ELR (cell line): ENCODE measurements around the gene SFXN5.

ENCODE experiments used
- DNase-seq: peaks from one replicate; pipeline ENCODE4 v3.0.0-alpha.2; 2015; ENCODE audit warnings: low read depth

The SFXN5 gene

DNA sequence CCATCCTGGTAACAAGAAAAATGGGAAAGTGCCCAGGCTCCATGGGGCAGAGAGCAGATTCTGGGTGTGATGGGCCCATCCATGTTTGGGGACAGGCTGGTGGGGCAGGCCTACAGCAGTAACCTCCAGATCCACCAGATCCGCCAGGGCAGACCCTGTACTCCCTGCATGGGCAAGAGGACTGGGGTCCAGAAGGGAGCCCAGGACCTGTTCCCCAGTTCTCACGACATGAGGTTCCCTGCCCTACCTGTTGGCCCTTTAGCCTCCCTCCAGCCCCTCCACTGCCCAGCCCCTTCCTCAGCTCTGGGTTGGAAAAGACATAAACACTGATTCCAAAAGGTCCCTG, 115.5 kb downstream of the SFXN5 start:
- DNase-seq = no peak

DNA sequence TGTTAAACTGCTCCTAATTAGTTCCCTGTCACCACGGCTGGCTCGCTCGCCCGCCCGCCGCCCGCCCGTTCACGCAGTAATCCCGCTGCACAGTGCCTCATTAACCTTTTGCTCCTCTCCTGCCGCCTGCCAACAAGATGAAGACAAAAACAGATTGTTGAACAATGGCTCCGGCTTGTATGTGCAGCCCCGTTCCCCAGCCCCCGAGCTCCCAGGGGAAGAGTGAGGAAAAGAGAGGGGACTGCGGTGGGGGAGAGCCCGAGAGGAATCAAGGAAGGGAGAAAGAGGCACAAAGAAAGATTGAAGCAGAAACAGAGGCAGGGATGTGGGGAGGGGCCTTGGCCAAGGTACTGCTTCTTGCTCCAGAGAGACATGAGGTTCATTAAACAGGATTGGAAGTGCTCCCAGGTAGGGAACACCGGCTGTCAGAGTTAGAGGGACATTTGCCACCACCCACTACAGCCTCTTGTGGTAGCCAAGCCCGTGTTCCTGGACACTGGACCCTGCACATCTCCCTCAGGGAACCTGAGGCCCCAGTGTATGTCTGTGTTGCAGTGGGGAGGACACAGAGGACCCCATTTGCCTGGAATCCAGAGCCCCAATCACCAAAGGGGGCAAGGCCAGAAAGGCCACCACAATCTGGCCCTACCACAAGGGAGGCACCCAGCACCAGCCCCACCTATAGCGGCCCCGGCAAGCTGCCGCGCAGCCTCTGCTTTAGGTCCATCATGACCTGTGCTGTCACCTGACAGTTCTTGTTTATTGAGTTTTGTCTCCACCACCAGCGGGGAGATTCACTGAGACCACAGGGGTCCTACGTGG, 116.1 kb downstream of the SFXN5 start:
- no peak for DNase-seq

DNA sequence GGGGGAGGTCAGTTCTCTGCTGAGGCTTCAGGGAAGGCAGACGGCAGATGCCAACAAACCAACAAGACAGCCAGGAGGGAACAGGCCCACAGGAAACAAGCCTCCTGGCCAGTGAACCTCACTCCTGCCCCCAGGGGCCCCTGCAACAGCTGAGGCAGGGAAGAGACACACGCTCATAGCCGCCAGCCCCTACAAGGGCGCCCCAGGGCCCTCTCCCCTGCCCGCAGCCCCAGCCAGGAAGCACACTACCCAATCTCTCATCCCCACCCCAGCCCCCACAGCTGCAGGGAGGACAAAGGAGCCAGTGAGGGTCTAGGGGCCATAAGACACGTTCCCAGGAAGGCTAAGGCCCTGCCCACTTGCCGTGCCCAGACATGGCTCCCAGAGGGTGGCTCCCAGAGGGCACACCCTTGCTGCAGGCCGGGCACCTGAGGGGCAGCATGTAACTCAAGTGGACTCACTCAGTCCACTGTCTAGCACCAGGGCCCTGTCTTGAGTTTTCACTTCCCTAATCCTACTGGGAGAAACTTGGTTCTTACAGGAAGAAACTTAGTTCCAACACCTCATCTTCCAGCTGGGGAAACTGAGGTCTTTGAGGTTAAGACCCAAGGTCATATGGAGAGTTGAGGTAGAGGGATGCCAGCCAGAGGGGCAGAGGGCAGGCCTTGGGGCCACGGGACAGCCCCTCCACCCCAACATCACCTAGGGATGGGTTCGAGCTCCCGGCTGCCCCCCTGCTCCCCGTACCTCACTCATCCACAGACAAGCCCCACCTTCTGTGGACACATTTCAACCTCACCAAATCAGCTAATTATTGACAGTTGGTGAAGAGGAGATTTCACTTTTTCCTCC, 116.9 kb downstream of the SFXN5 start:
- DNase-seq = no peak

DNA sequence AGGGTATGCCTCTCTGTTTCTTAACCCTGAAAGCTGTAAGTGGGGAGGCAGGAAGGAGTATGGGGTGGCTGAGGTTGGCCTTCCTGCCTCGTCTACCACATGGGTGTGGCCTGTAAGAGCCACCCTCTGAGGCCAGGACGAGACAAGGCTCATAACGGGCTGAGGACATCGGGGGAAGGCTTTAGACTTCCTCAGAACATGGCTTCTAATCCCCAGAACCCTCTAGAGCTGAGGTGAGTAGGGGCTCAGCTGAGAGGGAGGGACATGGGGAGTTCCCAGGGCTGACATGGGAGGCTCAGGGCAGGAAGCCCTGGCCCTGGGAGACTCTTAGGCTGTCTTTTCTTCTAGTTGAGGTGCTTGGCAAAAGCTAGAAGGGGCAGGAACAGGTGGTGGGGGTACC, 117.5 kb downstream of the SFXN5 start:
- no peak for DNase-seq

DNA sequence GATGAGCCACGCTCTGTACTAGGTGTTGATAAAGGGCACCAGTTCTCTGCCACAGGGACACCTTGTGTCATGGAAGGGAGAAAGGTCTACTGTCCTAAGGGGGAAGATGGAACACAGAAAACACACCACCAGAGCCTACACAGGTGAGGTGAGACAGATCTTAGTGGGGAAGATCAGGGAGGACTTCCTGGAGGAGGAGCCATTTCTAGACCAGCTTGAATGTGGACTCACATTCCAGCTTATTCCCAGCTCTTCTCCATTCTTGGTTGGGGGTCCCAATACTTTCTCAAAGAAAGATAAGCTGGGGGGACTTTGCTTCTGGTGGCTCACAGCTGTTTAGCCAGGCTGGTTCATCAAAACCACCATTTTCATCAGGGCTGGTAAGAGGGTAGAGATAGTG, 118.0 kb downstream of the SFXN5 start:
- no peak for DNase-seq

DNA sequence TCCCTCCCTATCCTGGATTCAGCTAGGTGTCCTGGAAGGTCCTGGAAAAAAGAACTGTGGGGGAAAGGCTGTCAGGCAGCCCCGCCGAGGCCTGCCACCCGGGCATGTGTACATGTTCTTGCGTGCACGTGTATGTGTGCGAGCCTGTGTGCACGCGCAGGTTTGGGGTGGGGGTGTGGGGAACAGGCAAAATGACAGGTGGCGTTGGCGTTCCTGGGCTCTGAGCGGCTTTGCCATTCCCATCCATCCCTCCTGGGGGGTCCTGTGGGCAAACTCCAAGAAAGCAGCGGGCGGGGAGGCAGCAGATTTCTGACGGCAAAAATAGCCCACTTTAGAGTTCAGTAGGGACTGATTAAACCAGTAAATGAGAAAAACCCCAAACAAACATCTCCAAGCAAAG, 118.6 kb downstream of the SFXN5 start:
- no peak for DNase-seq

DNA sequence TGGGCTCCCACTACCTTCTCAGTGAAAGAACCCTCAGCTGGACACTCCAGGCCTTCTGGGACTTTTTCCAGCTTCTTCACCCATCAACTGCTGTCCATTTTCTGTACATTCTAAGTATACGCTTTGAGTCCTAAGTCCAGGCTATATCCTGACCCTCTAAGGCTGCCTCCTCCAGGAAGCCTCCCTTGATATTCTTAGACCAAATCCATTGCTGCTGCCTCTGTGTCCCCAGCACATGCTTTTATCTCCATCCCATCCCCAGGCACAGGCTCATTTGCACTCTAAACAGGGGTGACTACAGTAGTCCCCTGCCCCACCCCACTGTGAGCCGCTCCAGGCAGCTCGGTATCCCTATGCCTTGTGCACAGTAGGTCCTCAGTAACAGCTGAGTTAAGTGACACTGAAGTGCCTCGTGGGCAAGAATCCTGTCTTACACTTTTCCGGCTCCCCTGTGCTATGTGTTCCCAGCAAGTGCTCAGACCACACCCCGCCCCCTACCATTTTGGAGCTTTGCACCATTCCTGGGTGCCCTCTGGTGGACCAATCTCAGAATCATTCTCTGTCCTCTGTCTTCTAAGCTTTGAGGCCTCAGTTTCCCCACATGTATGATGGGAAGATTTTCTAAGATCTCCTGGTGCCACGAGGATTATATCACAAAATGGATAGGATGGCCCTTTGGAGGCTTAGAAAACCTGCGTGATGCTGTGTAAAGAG, 119.2 kb downstream of the SFXN5 start:
- DNase-seq = no peak

DNA sequence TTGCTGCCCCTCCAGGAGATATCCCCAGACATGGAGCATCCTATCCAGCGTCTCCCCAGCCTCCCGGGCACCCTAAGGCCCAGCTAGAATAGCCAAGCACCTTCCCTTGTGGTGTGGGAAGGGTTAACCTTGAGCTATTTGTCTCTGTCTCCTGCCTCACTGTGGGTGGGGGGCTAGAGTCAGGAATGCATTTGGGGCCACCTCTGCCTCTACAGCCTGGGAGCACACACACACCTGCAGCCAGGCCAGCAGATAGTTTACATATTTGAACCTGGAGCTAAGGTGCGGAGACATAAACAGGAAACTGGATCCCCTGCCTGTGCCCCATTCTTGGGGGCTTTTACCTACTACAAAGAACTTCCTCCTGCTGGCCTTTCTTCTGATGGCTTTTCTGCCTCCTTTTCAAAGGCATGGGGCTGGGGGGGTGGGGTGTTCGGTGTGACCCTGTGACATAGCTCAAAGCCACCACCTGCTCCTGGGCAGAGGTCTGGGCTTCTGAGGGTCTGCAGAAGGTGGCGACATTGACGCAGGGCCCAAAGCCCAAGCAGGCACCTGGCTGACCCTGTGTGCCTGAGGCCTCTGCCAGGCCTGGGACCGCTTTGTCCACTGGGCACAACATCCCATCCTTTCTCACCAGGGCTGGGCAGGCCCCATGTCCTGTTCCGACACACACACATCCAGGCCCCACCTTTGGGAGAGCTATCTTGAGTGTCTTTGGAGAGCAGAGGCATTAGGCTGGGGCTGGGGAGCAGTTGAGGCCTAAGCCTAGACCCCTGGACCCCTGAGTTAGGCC, 120.0 kb downstream of the SFXN5 start:
- no peak for DNase-seq

DNA sequence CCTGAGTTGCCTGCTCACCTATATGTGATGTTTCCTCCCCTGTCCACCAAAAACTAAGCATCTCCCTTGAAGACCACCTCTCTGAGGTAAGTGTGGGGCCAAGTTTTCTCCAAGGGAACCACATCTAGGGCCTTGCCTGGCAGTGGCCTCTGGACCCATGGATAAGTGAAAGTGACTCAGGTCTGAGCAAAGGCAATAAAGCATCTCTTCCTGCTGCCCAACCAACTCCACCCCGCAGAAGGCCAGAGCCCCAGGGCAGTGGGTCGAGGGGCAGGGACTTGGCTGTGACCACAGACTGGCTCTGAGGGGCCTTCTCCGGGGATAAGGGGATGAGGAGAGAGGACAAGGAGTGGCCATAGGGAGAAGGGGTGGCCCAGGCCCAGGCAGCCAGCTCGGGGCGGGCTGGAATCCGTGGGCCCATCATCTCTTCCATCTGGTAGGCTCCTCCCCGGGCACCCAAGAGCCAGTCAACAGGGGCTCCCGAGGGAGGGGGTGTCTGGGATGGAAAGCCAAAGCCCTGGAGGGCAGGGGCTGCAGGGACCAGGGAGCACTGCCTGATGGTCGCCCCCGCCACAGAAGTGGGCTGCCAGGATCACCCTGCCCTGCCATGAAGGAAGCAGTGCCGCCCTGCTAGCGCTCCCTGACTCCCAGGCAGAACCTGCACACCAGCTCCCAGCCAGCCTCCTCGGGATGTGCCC, 120.8 kb downstream of the SFXN5 start:
- DNase-seq = no peak

DNA sequence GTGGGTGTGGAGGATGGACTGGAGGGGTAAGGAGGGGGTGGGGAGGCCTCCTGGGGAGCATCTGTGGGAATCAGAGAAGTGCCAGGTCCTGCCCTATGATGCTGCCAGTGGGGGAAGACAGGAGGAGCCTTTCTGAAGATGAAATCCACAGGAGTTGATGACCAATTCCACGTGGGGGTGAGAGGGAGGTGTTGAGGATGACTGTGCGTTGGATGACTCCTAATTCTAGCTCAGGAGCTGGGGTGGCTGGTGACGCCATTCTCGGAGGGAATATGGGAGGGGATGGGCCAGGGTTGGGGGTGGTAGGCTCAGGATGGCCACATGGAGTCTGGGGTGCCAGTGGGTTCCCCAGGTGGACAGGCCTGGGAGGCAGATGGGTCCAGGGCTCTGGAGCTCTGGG, 121.9 kb downstream of the SFXN5 start:
- DNase-seq = peak; percentile 24

DNA sequence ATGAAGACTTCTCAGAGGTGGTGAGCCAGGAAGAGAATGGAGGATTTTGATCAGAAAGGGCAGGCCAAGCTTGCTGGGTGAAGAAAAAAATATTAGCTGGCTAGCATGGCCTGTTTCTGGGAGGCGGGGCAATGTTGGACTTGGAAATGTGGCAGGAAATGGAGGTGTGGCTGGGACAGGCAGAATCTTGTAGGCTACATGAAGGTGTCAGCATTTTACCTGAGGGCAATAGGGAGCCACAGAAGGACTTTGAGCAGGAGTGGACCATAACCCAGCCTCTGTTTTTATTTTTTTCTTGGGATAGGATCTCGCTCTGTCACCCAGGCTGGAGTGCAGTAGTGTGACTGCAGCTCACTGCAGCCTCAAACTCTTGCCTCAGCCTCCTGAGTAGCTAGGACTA, 122.5 kb downstream of the SFXN5 start:
- no peak for DNase-seq

DNA sequence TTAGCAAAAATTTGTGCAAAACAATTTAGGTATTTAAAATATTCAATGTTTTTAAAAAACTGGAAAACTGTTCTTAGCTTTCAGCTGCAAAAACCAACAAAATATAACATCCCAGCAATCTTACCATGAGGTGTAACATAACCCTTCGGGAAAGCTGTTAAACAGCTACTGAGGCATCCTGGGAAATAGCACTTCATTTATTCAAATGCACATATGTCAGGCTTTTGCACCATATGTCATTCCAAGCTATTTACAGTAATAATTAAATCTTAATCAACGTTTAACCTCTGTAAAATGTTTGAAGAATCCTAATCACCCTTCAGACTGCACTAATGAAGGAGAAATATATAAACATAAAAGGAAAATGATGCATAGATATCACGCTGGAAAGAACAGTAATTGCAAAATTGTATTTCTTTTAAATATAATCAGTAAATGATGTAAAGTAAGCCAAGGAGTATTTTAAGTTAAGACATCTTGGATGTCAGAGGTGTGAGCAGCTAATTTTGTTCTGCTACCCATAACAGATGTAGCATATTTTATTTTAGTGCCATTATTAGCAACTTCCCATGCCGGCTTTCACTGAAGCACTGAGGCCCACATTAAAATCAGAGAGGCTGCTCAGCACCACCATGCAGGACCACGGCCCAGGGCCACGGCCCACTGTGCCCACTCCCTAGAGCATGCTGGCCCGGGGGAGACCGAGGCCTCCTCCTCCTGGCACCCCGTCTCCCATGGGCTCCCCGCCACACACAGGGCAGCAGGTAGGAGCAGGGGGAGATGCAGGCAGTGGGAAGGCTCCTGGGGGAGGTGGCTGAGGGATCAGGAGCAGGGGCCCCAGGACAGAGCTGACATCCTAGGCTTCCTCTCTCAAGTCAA, 123.3 kb downstream of the SFXN5 start:
- no peak for DNase-seq

DNA sequence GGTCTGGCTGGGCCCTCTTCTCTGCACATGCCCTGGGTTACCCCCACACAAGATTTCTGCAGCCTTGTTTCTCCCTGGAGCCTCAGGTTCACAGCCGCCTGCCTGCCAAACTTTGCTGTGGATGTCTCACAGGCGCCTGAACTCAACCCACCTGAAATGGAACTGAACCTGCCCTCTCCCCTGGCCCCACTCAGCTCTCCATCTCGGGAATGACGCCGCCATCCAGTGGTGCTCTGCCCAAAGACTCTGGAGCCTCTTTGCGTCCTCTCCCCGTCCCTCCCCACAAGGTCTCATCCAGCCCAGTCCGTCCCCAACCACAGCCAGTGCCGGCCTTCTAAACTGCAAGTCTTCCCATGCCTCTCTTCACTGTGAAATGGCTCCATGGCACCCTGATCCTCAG, 125.0 kb downstream of the SFXN5 start:
- DNase-seq = no peak

DNA sequence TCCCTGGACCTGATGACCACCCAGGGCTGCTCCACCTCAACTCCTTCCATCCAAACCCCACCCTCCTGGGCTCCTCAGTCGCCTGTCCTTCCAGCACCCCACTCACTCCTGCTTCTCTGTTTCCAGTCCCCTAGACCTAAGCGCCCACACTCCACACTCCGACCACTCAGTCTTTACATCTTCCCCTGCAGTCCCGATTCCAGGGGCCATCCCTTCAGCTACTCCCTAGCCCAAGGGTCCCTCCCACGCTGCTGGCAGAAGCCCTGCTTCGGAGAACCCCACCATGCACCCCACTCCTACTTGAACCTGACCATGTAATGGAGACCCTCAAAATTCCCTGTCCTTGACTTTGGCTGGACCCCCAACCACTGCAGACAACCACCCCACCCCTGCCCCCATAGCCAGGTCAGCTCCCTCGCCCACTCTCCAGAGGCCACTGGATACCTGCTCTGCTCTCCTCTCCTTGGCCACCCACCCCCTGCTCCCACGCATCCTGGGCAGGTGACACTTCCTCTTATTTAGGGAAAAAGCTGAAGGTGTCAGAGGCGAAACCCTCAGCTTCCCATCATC, 126.0 kb downstream of the SFXN5 start:
- no peak for DNase-seq

DNA sequence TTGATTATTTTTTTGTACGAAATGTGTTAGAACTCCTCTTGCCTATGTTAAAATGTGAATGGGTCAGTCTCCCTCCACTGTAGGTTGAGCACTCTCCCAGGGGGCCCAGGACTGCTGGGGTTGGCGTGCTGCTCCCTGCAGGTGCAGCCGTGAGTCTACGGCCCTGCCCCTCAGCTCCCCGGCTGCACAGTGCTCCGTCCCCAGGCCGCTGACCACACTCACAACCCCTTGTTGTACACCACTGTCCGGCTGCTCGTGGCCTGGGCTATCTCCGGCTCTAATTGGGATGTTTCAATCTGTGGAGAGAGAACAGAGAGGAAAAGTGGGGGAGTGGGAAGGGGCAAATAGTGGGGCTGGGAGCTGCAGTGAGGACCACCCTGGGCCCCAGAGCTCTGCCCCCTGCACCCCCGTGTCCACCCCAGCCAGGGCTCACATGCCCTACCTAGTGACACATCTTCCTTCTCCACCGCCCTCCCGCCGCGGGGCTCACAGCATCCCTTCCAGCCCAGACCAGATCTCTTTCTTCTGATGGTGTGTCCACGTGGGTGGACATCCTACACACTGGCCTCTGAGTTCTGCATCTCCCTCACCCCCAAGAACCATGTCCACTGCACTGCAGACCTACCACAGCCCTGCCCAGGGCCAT, 126.6 kb downstream of the SFXN5 start:
- no peak for DNase-seq

DNA sequence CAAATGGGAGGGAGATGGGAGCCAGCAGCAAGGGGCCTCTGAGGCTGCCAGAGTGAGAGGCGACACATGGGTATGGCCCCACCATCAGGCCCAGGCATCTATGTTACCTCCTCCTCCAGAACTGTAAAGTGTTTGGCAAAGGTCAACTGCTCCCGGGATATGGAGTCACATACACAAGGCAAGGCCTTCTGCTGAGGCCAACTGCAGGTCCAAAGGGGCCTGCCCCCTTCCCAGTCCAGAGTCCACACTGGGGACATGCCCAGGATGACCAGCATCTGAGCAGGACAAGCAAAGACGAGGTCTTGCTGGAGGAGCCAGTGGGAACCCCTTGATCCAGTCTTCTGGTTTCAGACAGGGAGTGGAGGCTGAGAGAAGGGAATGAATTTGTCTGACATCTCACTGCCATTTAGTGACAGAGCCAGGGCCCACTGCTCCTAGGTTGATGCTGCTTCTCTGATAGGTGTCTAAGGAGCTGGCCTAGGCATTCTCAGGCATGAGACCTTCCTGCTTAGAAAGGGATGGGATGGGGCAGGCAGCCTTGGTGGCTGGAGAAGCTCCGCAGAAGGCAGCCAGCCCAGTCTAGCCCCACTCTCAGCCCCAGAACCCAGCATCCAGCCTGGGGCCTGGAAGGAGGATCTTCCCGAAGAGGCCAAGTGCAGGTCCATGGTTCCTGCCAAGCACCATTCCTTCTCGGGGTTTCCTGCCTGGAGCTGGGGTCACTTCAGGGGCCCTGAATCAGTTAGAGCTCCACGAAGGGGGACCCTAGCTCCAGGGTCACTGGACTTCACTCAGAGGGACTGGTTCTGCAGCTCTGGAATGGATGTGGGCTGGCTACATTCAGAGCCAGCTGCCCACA, 127.7 kb downstream of the SFXN5 start:
- no peak for DNase-seq

DNA sequence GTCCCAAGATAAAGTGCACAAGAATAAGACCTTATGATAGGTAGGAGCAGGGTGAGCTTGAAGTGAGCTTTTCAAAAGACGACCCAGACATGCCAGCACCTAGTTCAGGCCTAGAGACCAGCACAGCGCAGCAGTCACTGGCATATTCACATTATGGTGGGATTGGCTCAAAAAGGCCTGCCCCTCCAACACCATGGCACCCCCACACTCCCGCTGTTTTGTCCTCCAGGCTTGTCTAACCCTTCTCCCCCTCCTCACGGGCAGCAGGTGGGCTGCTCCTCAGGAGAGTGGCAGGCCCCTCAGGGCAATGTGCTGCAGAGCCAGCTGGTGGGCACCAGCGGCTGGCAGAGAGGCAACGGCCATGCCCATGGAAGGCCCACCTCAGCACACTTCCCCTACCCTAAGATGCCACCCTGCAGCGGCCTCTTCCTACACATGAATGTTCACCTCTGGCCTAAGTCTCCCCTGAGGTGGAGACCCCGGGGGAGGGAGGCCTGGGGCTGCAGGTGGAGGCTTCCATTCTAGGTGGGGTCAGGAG, 128.6 kb downstream of the SFXN5 start:
- no peak for DNase-seq

DNA sequence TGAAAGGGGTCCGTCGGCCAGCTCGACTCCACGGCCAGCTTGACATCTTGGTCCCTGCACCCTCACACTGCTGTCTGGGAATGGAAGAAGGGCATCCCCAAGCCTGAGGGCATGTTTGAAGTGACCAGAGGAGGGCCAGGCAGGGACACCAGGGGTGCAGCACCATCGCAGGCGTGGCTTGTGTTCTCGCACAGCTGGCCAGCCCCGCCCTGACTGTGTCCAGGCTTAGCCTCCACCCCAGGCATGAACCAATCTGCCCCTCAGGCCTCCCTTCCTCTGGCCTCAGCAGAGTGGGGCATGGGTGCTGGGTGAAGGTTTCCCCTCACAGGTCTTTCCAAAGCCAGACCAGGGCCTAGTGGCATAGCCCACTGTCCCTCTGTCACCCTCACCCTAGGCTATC, 129.2 kb downstream of the SFXN5 start:
- no peak for DNase-seq
